Stomach (tissue), 9 donors: ENCODE results near the gene FLAD1. TPM values are rescaled to one million over a fixed set of nuclear protein-coding genes. Genes with fewer than 3 reads are reported as not detected.
A peak's percentile ranks its signal among the peaks of the same experiment; 100 is the strongest.

Source experiments
- DNase-seq, 2 donors: peaks; one replicate each; pipeline versions ENCODE4 v3.0.0 to v3.0.0-alpha.2; 2013 to 2019
- H3K27ac ChIP-seq, 5 donors: fragments of 200-600 bp in 4 of 5; sonication (generic) in 4 of 5; one replicate each; pipeline ENCODE4 v1.5.1; 2013 to 2019; ENCODE audit warnings: mild to moderate bottlenecking in 1 of 5, moderate library complexity in 1 of 5
- H3K27me3 ChIP-seq, 3 donors: fragments of 200-600 bp; sonication (generic); one replicate each; pipeline ENCODE4 v1.5.1; 2017 to 2019; ENCODE audit warnings: mixed run types in 1 of 3
- H3K36me3 ChIP-seq, 4 donors: fragments of 200-600 bp; sonication (generic); 1 replicate in 3 of 4; 2 replicates in 1 of 4; pipeline ENCODE4 v1.5.1; 2016 to 2019
- H3K4me1 ChIP-seq, 4 donors: fragments of 200-600 bp; sonication (generic); one replicate each; pipeline ENCODE4 v1.5.1; 2016 to 2019
- H3K4me3 ChIP-seq, 4 donors: fragments of 200-600 bp; sonication (generic) in 3 of 4; one replicate each; pipeline ENCODE4 v1.5.1; 2016 to 2019; ENCODE audit warnings: mild to moderate bottlenecking in 1 of 4
- H3K9me3 ChIP-seq, 4 donors: fragments of 200-600 bp; sonication (generic); one replicate each; pipeline ENCODE4 v1.5.1; 2016 to 2019
- CTCF ChIP-seq, 7 experiments: fragments of 450-650 bp in 4 of 7; fragments of 200-600 bp in 3 of 7; sonication (generic) in 3 of 7; IDR thresholded peaks; one replicate each; pipeline ENCODE4 v1.5.1; 2016 to 2019; ENCODE audit warnings: antibody characterized with exemption in 7 of 7, control low read depth in 2 of 7, mild to moderate bottlenecking in 1 of 7
- EP300 ChIP-seq: sonication (generic); formaldehyde crosslinking; IDR thresholded peaks from one replicate; pipeline ENCODE4 v1.6.1; 2017; ENCODE audit warnings: antibody characterized with exemption
- POLR2A ChIP-seq, 4 donors: fragments of 450-650 bp; IDR thresholded peaks; one replicate each; pipeline ENCODE4 v1.6.1; 2016; ENCODE audit warnings: antibody characterized with exemption in 4 of 4, control low read depth in 2 of 4, mild to moderate bottlenecking in 1 of 4, moderate library complexity in 1 of 4
- POLR2AphosphoS5 ChIP-seq, 3 donors: sonication (generic); formaldehyde crosslinking; IDR thresholded peaks; one replicate each; pipeline ENCODE4 v1.6.1; 2016; ENCODE audit warnings: antibody characterized with exemption in 3 of 3
- WGBS, 5 donors: extraction: QIAGEN DNeasy Blood & Tissue Kit in 3 of 5; methylation state at CpG; one replicate each; pipeline versions ENCODE4 v1.1.5 to v1.1.7; 2013 to 2018; 5-methylcytosine and 5-hydroxymethylcytosine counted together
- intact Hi-C: fragments of 100-400 bp; cut with DNase I; formaldehyde crosslinking; loops from one replicate; pipeline ENCODE4 v1.15.1; 2023; ENCODE audit warnings: low total_unique reads
- polyA plus RNA-seq, 3 donors: library from polyadenylated mRNA; stranded (reverse); fragments of 200-250 nt; gene quantifications; one replicate each; pipeline ENCODE4 v1.2.3, GENCODE V29; 2013
- total RNA-seq, 5 donors: library from RNA; depleted of rRNA; stranded (reverse); fragments of >200 nt; gene quantifications; one replicate each; pipeline versions ENCODE4 v1.1.0 to v1.2.3, GENCODE V29; 2014 to 2016
- donor health status: healthy with polysubstance abuse.
- donor health status: Bipolar disorder and iron deficiency.
- donor health status: healthy.

FLAD1 gene
- total and polyA plus RNA-seq, 8 donors: 14.1 to 76.5 (median 42.1) TPM

DNA sequence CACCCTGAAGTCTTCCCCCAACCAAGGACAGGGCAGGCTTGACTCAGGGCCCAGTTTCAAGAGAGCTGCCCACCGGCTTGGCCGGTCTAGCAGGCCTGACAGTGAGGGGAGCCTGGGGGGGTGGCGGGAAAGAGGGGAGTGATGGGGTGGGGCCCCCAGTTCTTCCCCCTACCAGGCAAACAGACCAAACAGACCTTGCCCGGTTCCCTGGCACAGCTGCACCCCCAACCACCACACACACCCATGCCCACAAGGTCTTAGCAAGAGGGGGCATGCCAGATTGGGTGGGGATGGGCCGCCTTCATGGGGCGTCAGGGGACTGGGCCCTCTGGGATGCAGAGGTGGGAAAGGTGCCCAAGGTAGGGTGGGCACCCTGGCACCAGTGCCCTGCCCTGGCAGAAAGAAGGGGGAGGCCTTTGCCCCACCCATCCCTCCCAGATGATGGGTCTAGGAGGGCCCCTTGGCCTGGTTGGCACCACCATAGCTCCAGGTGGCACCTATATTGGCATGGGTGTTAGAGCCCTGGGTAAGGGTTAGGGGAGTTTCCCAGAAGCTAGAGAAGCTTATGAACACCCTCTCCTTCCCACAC is 28.4 kb downstream of the FLAD1 start:
- TF ChIP-seq CTCF (IDR thresholded peaks at IDR 0.05) (no peak), POLR2A (IDR thresholded peaks at IDR 0.05) (no peak), EP300 (no peak), POLR2AphosphoS5 (IDR thresholded peaks at IDR 0.05) (no peak)
- Histone ChIP-seq H3K36me3 (peaks cover 27 to 49% (median 41%) of the 10 kb centered on the region in 4 donors), H3K27ac (peak overlapping the region; percentile 64 to 100 (median 99)), H3K4me3 (peak overlapping the region in 2 of 4 donors; percentile 42 to 47), H3K9me3 (no peaks in the 10 kb centered on the region), H3K4me1 (peaks cover 78 to 100% (median 95%) of the 10 kb centered on the region in 4 donors), H3K27me3 (no peaks in the 10 kb centered on the region)
- WGBS, 5 donors: 60 to 78% (median 67%) methylated on average over 3 to 6 of the region's 6 CpGs
- intact Hi-C loops: loop anchor here (10.0 kb wide), 1 partner anchor 47 kb away; the partner anchor contains the start of gene PYGO2
- DNase-seq: no peak

DNA sequence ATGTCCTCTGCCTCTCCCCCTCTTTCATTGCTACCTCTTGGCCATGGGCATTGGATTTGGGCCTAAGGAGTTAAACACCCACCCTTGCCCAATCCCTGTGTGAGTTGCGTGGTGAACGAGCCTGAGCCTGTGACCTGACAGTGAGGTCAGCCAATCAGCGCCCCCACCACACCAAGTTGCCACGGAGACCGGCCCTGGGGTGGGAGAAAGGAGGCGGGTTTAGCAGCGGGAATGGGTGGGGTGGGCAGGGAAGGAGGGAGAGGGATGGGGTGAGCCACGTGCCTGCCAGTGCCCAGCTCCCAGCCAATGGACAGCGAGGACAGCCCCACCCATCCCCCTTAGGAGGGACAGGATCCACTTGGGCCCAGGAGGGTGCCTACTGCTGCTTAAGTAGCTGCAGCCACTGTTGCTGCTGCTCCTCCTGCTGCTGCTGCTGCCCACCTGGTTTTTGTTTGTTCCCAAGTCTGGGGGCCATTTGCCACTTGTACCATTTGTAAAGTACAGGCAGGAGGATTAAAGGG is 28.9 kb downstream of the FLAD1 start:
- TF ChIP-seq POLR2A (IDR thresholded peaks at IDR 0.05) (no peak), POLR2AphosphoS5 (IDR thresholded peaks at IDR 0.05) (no peak), CTCF (IDR thresholded peaks at IDR 0.05) (no peak), EP300 (no peak)
- intact Hi-C loops: loop anchor here (10.0 kb wide), 1 partner anchor 47 kb away; the partner anchor contains the start of gene PYGO2
- 12 to 32% (median 15%) methylated on average over 9 of the region's 9 CpGs for WGBS, 5 donors
- Histone ChIP-seq H3K27ac (peak overlapping the region; percentile 64 to 100 (median 99)), H3K4me1 (peaks cover 78 to 100% (median 95%) of the 10 kb centered on the region in 4 donors), H3K9me3 (no peaks in the 10 kb centered on the region), H3K36me3 (peaks cover 28 to 53% (median 44%) of the 10 kb centered on the region in 4 donors), H3K4me3 (peak overlapping the region in 1 of 4 donors; percentile 47), H3K27me3 (no peaks in the 10 kb centered on the region)
- DNase-seq: peak; percentile 70 to 91

GRCh38 chr1:155012776-155013602 is 29.8 kb downstream of the FLAD1 start:
- Histone ChIP-seq H3K4me1 (peaks cover 75 to 98% (median 95%) of the 10 kb centered on the region in 4 donors), H3K9me3 (no peaks in the 10 kb centered on the region), H3K27ac (peak overlapping the region; percentile 63 to 100 (median 99)), H3K36me3 (peaks cover 28 to 53% (median 44%) of the 10 kb centered on the region in 4 donors), H3K27me3 (no peaks in the 10 kb centered on the region), H3K4me3 (peak overlapping the region in 1 of 4 donors; percentile 47)
- TF ChIP-seq CTCF (IDR thresholded peaks at IDR 0.05) (no peak), POLR2A (IDR thresholded peaks at IDR 0.05) (no peak), EP300 (no peak), POLR2AphosphoS5 (IDR thresholded peaks at IDR 0.05) (no peak)
- 38 to 67% (median 45%) methylated on average over 3 of the region's 3 CpGs for WGBS, 5 donors
- DNase-seq: no peak
- intact Hi-C loops: loop anchor here (10.0 kb wide), 1 partner anchor 48 kb away; the partner anchor contains the start of gene PYGO2

DNA sequence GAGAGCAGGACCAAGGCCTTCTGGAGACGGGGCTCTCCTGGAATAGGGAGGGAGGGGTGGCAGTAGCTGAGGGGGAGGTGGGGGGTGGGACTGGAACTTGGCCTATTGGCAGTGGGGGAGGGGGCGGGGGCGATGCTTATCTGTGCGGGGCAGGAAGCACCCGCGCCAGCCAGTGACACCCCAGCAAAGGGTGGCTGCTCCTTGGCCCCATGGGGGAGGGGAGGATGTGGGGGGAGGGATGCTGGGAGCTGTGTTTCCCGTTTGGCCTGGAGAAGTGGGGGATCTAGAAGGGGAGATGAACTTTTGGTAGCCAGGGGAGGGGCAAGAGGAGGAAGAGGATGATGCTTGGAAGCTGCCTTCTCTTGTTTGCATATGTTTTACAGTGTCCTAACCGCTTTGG is 30.5 kb downstream of the FLAD1 start:
- peaks cover 28 to 56% (median 44%) of the 10 kb centered on the region in 4 donors for H3K36me3 ChIP-seq
- intact Hi-C loops: loop anchor here (10.0 kb wide), 1 partner anchor 49 kb away; the partner anchor contains the start of gene PYGO2
- 26 to 39% (median 33%) methylated on average over 6 to 8 of the region's 8 CpGs for WGBS, 5 donors
- H3K9me3 ChIP-seq: no peaks in the 10 kb centered on the region
- peak overlapping the region in 1 of 4 donors; percentile 3 for H3K4me3 ChIP-seq
- no peaks in the 10 kb centered on the region for H3K27me3 ChIP-seq
- peaks cover 73 to 98% (median 96%) of the 10 kb centered on the region in 4 donors for H3K4me1 ChIP-seq
- peak in 1 of 2 donors; percentile 32 for DNase-seq
- peak overlapping the region; percentile 63 to 100 (median 99) for H3K27ac ChIP-seq
- TF ChIP-seq POLR2AphosphoS5 (IDR thresholded peaks at IDR 0.05) (no peak), EP300 (no peak), POLR2A (IDR thresholded peaks at IDR 0.05) (no peak), CTCF (IDR thresholded peaks at IDR 0.05) (no peak)
